Osteocyte (in vitro differentiated cells): ENCODE data around the gene PHKB. TPM values are rescaled to one million over a fixed set of nuclear protein-coding genes. Genes with fewer than 3 reads are reported as not detected.

ENCODE experiments used
- DNase-seq: peaks from one replicate; pipeline ENCODE4 v3.0.0; 2021; ENCODE audit warnings: mixed read lengths; ENCODE audit not compliant: unreplicated experiment; ENCODE audit errors: extremely low spot score
- H3K27ac Mint-ChIP-seq: one replicate; pipeline ENCODE4 v1.8.0; 2021; ENCODE audit warnings: mild to moderate bottlenecking, mixed read lengths; ENCODE audit not compliant: unreplicated experiment
- H3K27me3 Mint-ChIP-seq: one replicate; pipeline ENCODE4 v1.8.0; 2021; ENCODE audit warnings: mixed read lengths; ENCODE audit not compliant: unreplicated experiment
- H3K36me3 Mint-ChIP-seq: one replicate; pipeline ENCODE4 v1.8.0; 2021; ENCODE audit warnings: mixed read lengths; ENCODE audit not compliant: unreplicated experiment
- H3K4me1 Mint-ChIP-seq: one replicate; pipeline ENCODE4 v1.8.0; 2021; ENCODE audit warnings: mixed read lengths; ENCODE audit not compliant: unreplicated experiment
- H3K4me3 Mint-ChIP-seq: one replicate; pipeline ENCODE4 v1.8.0; 2021; ENCODE audit warnings: mild to moderate bottlenecking, moderate library complexity, mixed read lengths; ENCODE audit not compliant: unreplicated experiment
- H3K9me3 Mint-ChIP-seq: one replicate; pipeline ENCODE4 v1.8.0; 2021; ENCODE audit warnings: mixed read lengths; ENCODE audit not compliant: unreplicated experiment
- total RNA-seq: library from RNA; stranded (reverse); gene quantifications from 2 replicates; pipeline ENCODE4 v1.2.1, GENCODE V29; 2021
- TF ChIP-seq, protein P1 (sequence below): fragments of 200-600 bp; sonication (generic); IDR thresholded peaks from 2 replicates; pipeline ENCODE4 v1.5.0; 2021; ENCODE audit warnings: antibody characterized with exemption, mild to moderate bottlenecking, moderate library complexity

The PHKB gene
- total RNA-seq, 1 donor from 2014 or later, result 64.3 TPM

DNA sequence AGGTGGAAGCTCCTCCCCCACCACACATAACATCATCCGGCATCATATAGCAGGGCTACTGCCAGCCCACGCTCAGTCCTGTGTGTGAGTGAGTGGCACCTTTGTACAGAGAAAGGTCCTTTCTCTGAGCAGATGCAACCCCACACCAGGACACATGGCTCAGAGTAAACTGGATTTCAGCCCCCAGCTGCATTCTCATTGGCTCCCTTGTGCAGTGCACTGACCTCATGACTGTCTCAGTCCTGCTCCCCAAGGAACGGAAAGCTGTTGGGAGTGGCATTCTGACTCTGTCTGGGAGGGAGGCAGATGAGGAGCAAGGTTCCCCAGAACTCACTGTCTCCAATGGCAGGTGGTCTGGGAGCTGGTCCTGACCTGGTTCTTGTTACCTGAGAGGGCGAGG, 244.1 kb downstream of the PHKB start:
- Mint-ChIP-seq H3K27me3 (no peaks in the 10 kb centered on the region), H3K4me1 (no peaks in the 10 kb centered on the region), H3K27ac (no peak overlapping the region), H3K9me3 (peaks cover 5% of the 10 kb centered on the region), H3K4me3 (no peak overlapping the region), H3K36me3 (peaks cover 14% of the 10 kb centered on the region)
- DNase-seq, result no peak
- TF ChIP-seq, protein P1, sequence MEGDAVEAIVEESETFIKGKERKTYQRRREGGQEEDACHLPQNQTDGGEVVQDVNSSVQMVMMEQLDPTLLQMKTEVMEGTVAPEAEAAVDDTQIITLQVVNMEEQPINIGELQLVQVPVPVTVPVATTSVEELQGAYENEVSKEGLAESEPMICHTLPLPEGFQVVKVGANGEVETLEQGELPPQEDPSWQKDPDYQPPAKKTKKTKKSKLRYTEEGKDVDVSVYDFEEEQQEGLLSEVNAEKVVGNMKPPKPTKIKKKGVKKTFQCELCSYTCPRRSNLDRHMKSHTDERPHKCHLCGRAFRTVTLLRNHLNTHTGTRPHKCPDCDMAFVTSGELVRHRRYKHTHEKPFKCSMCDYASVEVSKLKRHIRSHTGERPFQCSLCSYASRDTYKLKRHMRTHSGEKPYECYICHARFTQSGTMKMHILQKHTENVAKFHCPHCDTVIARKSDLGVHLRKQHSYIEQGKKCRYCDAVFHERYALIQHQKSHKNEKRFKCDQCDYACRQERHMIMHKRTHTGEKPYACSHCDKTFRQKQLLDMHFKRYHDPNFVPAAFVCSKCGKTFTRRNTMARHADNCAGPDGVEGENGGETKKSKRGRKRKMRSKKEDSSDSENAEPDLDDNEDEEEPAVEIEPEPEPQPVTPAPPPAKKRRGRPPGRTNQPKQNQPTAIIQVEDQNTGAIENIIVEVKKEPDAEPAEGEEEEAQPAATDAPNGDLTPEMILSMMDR, result no peak

DNA sequence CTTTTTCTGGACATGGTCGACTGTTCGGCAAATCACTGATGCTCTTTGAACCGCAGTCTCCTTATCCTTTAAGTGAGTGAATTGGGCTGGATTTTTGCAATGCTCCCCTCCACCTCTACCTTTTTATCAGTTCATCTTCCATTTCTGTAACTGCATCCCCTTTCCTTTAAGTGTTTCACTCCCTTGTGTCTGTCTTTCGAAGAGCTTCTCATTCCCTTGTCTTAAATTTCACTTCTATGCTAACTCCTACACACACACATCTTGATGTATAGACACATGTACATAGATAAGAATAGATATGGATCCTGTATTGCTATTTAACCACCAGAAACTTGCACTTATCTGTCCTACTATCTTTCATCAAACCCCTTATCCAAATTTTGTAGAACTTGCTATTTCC, 250.7 kb downstream of the PHKB start:
- TF ChIP-seq, protein P1, result no peak
- no peak overlapping the region for H3K4me3 Mint-ChIP-seq
- H3K27ac Mint-ChIP-seq, result no peak overlapping the region

DNA sequence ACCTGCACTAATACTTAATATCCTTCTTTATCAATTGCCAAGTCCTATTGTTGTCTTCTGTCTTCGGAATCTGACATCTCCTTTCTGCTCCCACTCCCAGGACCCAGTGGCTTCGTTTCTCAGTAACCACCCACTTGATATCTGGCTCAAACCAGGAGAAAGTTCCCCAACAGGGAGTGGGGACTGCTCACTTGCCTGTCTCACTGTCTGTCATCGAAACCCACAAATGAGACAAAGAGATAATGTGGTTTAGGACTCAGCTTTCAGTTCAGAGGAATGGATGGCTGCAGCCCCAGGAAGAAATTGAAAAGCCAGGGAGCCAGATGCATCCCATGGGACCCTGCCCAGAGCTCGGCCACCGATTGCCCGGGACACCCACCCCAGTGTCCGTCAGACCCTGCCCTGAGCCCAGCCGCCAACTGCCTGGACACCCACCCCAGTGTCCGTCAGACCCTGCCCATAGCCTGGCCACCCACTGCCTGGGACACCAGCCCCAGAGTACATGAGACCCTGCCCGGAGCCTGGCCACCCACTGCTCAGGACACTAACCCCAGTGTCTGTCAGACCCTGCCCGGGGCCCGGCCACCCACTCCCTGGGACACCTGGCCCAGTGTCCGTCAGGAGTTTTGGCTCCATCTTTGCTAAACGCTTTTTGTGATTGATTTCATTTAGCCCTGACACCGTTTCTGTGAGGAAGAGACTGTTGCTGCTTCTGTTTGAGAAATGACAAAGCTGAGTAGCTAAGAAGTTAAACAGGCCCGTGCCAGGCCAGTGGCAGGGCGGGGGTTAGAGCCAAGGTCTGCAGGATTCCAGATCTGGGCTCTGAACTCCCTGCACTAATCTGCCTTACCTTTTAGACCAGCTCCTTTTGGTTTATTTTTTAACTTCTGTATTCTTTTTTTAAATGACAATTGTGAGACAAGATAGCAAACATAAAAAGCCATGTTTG, 251.4 kb downstream of the PHKB start:
- no peak overlapping the region for H3K27ac Mint-ChIP-seq
- H3K4me3 Mint-ChIP-seq, result no peak overlapping the region
- DNase-seq, result no peak
- TF ChIP-seq, protein P1, result no peak
- H3K4me1 Mint-ChIP-seq, result peaks cover 4% of the 10 kb centered on the region
- no peaks in the 10 kb centered on the region for H3K36me3 Mint-ChIP-seq
- no peaks in the 10 kb centered on the region for H3K27me3 Mint-ChIP-seq
- no peaks in the 10 kb centered on the region for H3K9me3 Mint-ChIP-seq

More for the DNA sequence above, 250.7 kb downstream of the PHKB start:
- Mint-ChIP-seq H3K9me3 (no peaks in the 10 kb centered on the region), H3K36me3 (no peaks in the 10 kb centered on the region), H3K27me3 (no peaks in the 10 kb centered on the region), H3K4me1 (peaks cover 4% of the 10 kb centered on the region)
- DNase-seq, result no peak

DNA sequence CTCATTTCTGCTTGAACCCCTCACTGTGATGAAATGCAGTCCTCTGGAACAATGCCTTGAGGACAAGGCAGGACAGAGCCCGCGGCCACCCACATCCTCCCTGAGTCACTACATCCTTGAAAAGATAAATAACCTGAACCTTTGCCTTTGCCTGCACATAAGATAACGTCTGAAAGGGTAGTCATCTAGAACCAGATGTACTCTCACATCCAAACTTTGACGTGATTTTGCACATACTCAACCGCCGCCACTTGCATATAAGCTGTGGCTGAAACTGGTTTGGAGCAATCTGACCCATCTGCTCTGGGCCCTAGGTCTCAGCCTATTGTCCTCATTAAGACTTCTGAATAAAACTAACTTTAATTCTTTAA, 252.1 kb downstream of the PHKB start:
- Mint-ChIP-seq H3K27me3 (no peaks in the 10 kb centered on the region), H3K4me1 (peaks cover 4% of the 10 kb centered on the region), H3K9me3 (no peaks in the 10 kb centered on the region), H3K4me3 (no peak overlapping the region), H3K27ac (no peak overlapping the region), H3K36me3 (no peaks in the 10 kb centered on the region)
- DNase-seq, result no peak
- TF ChIP-seq, protein P1, result no peak

DNA sequence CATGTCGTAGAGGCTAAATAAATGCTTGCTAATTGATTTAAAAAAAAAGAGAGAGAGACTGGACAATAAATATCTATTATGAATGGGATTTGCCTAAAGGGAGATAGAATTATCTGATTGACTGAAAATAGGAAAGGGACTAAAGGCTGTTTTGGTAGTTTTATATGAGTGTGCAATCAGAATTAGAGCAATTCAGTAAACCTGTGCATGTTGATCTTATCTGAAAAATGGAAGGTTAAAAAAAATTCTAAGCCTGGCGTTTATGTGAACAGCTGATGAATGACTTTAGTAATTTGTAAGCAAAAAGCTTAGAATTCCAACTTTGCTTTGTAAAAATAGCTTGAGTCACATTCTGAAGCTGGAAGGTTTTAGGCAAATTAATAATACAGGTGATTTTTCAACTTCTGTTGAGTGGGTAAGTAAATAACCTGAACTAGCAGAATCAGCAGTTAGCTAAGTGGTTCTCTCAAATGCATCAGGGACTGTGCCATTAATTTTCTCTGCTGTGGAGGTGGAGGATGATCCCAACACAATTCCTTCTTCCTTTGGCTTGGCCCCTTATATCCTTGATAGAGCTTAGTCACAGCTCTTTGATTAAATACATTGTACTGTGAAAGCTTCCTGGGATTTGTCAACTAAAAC, 254.4 kb downstream of the PHKB start:
- H3K27me3 Mint-ChIP-seq, result no peaks in the 10 kb centered on the region
- H3K4me3 Mint-ChIP-seq, result no peak overlapping the region
- peaks cover 4% of the 10 kb centered on the region for H3K4me1 Mint-ChIP-seq
- no peaks in the 10 kb centered on the region for H3K36me3 Mint-ChIP-seq
- TF ChIP-seq, protein P1, result no peak
- H3K9me3 Mint-ChIP-seq, result no peaks in the 10 kb centered on the region
- no peak overlapping the region for H3K27ac Mint-ChIP-seq
- DNase-seq, result no peak
